H9 (cell line): ENCODE measurements around the gene ATP6V1C2. TPM values are rescaled to one million over a fixed set of nuclear protein-coding genes. Genes with fewer than 3 reads are reported as not detected.

Source experiments
- DNase-seq: peaks from one replicate; pipeline ENCODE4 v3.0.0-alpha.2; 2017
- H2AFZ ChIP-seq: one replicate; pipeline ENCODE4 v1.6.1; 2013; ENCODE audit warnings: mild to moderate bottlenecking, low read length, control low read depth, moderate library complexity
- H2AK5ac ChIP-seq: 2 replicates; pipeline ENCODE4 v1.6.1; 2013; ENCODE audit warnings: low read length, control low read depth, mixed read lengths; ENCODE audit not compliant: insufficient read length
- H2BK120ac ChIP-seq: one replicate; pipeline ENCODE4 v1.6.1; 2013; ENCODE audit warnings: low read depth, mild to moderate bottlenecking, low read length, control low read depth, inconsistent platforms; ENCODE audit not compliant: poor library complexity, severe bottlenecking
- H2BK12ac ChIP-seq: 2 replicates; pipeline ENCODE4 v1.6.1; 2013; ENCODE audit warnings: low read length, control low read depth, mixed read lengths, low read depth; ENCODE audit not compliant: insufficient read length
- H2BK15ac ChIP-seq: 2 replicates; pipeline ENCODE4 v1.6.1; 2013; ENCODE audit warnings: low read depth, low read length, control low read depth
- H2BK20ac ChIP-seq: one replicate; pipeline ENCODE4 v1.6.1; 2013; ENCODE audit warnings: low read depth, mild to moderate bottlenecking, low read length, control low read depth, inconsistent platforms; ENCODE audit not compliant: poor library complexity, severe bottlenecking
- H2BK5ac ChIP-seq: 2 replicates; pipeline ENCODE4 v1.6.1; 2013; ENCODE audit warnings: low read length, control low read depth, mixed read lengths; ENCODE audit not compliant: insufficient read length
- H3K14ac ChIP-seq: 2 replicates; pipeline ENCODE4 v1.6.1; 2013; ENCODE audit warnings: low read length, control low read depth; ENCODE audit not compliant: insufficient read depth
- H3K18ac ChIP-seq: 2 replicates; pipeline ENCODE4 v1.6.1; 2013; ENCODE audit warnings: low read depth, mild to moderate bottlenecking, mixed read lengths, low read length, control low read depth; ENCODE audit not compliant: insufficient read length
- H3K23ac ChIP-seq: 2 replicates; pipeline ENCODE4 v1.6.1; 2013; ENCODE audit warnings: low read length, control low read depth, mixed read lengths, low read depth; ENCODE audit not compliant: insufficient read length
- H3K23me2 ChIP-seq: 2 replicates; pipeline ENCODE4 v1.6.1; 2013; ENCODE audit warnings: low read depth, mild to moderate bottlenecking, mixed read lengths, low read length, control low read depth; ENCODE audit not compliant: insufficient read length, poor library complexity, severe bottlenecking
- H3K27ac ChIP-seq: 2 replicates; pipeline ENCODE4 v1.5.1; 2013; ENCODE audit warnings: low read length, control low read depth, mixed read lengths, low read depth; ENCODE audit not compliant: insufficient read length
- H3K27me3 ChIP-seq: 2 replicates; pipeline ENCODE4 v1.6.1; 2013; ENCODE audit warnings: low read length, control low read depth, inconsistent platforms; ENCODE audit not compliant: insufficient read depth
- H3K4ac ChIP-seq: 2 replicates; pipeline ENCODE4 v1.6.1; 2013; ENCODE audit warnings: low read depth, mild to moderate bottlenecking, control low read depth, inconsistent platforms, low read length, moderate library complexity
- H3K4me1 ChIP-seq: 2 replicates; pipeline ENCODE4 v1.6.1; 2013; ENCODE audit warnings: low read length, control low read depth, inconsistent platforms; ENCODE audit not compliant: insufficient read depth
- H3K4me2 ChIP-seq: 2 replicates; pipeline ENCODE4 v1.6.1; 2013; ENCODE audit warnings: low read length, control low read depth, mixed read lengths; ENCODE audit not compliant: insufficient read length, insufficient read depth
- H3K56ac ChIP-seq: 2 replicates; pipeline ENCODE4 v1.6.1; 2013; ENCODE audit warnings: low read depth, mild to moderate bottlenecking, mixed read lengths, low read length, control low read depth; ENCODE audit not compliant: insufficient read length
- H3K79me1 ChIP-seq: 2 replicates; pipeline ENCODE4 v1.6.1; 2013; ENCODE audit warnings: low read depth, mild to moderate bottlenecking, moderate library complexity, low read length, control low read depth, inconsistent platforms; ENCODE audit not compliant: insufficient read depth, poor library complexity, severe bottlenecking
- H3K79me2 ChIP-seq: 2 replicates; pipeline ENCODE4 v1.6.1; 2013; ENCODE audit warnings: low read length, control low read depth, inconsistent platforms; ENCODE audit not compliant: insufficient read depth
- H3K9ac ChIP-seq: 2 replicates; pipeline ENCODE4 v1.6.1; 2013; ENCODE audit warnings: low read length, control low read depth, mixed read lengths; ENCODE audit not compliant: insufficient read length; ENCODE audit errors: extremely low read depth
- H3K9me3 ChIP-seq: one replicate; pipeline ENCODE4 v1.6.1; 2013; ENCODE audit warnings: low read depth, low read length, inconsistent platforms; ENCODE audit not compliant: control insufficient read depth
- H3T11ph ChIP-seq: one replicate; pipeline ENCODE4 v1.6.1; 2013; ENCODE audit warnings: mild to moderate bottlenecking, low read length, control low read depth, inconsistent platforms
- H4K20me1 ChIP-seq: one replicate; pipeline ENCODE4 v1.6.1; 2013; ENCODE audit not compliant: control insufficient read depth, insufficient read length, insufficient read depth
- H4K5ac ChIP-seq: 2 replicates; pipeline ENCODE4 v1.6.1; 2013; ENCODE audit warnings: low read depth, mild to moderate bottlenecking, mixed read lengths, low read length, control low read depth; ENCODE audit not compliant: insufficient read length
- H4K8ac ChIP-seq: replicated peaks from 2 replicates; pipeline ENCODE4 v1.6.1; 2013; ENCODE audit warnings: low read length, control low read depth, mixed read lengths, low read depth; ENCODE audit not compliant: insufficient read length
- H4K91ac ChIP-seq: 2 replicates; pipeline ENCODE4 v1.6.1; 2013; ENCODE audit warnings: low read depth, mild to moderate bottlenecking, moderate library complexity, mixed read lengths, low read length, control low read depth; ENCODE audit not compliant: insufficient read length
- H3K27ac Mint-ChIP-seq, 3 experiments: 2 replicates in 2 of 3; 3 replicates in 1 of 3; pipeline ENCODE4 v1.8.0; 2020 to 2021; ENCODE audit warnings: mixed read lengths in 3 of 3, mild to moderate bottlenecking in 1 of 3, moderate library complexity in 1 of 3
- H3K27me3 Mint-ChIP-seq: 2 replicates; pipeline ENCODE4 v1.8.0; 2021; ENCODE audit warnings: low read depth, mild to moderate bottlenecking, moderate library complexity, mixed read lengths
- H3K36me3 Mint-ChIP-seq, 3 experiments: 2 replicates in 2 of 3; 3 replicates in 1 of 3; pipeline ENCODE4 v1.8.0; 2020 to 2021; ENCODE audit warnings: low read depth in 3 of 3, mixed read lengths in 3 of 3; ENCODE audit not compliant: insufficient read depth in 1 of 3
- H3K4me1 Mint-ChIP-seq, 2 experiments: 2 replicates each; pipeline ENCODE4 v1.8.0; 2020; ENCODE audit warnings: mixed read lengths in 2 of 2
- H3K4me3 Mint-ChIP-seq, 2 experiments: 2 replicates in 1 of 2; 3 replicates in 1 of 2; pipeline ENCODE4 v1.8.0; 2020 to 2021; ENCODE audit warnings: mild to moderate bottlenecking in 2 of 2, mixed read lengths in 2 of 2, moderate library complexity in 1 of 2
- H3K9me3 Mint-ChIP-seq, 2 experiments: 2 replicates in 1 of 2; 3 replicates in 1 of 2; pipeline ENCODE4 v1.8.0; 2020; ENCODE audit warnings: mild to moderate bottlenecking in 2 of 2, mixed read lengths in 2 of 2, moderate library complexity in 1 of 2
- CTCF ChIP-seq: fragments of 200-600 bp; sonication (generic); conservative IDR thresholded peaks from 3 replicates; pipeline ENCODE4 v1.8.0; 2021; ENCODE audit warnings: antibody characterized with exemption, mild to moderate bottlenecking
- WGBS: extraction: QIAGEN DNeasy Blood & Tissue Kit; methylation state at CpG from one replicate; pipeline ENCODE4 v1.1.7; 2013; ENCODE audit warnings: missing lambda C conversion rate, low lambda C conversion rate, mixed read lengths; ENCODE audit not compliant: insufficient read length; ENCODE audit errors: extremely low coverage; 5-methylcytosine and 5-hydroxymethylcytosine counted together
- total RNA-seq: library from RNA; stranded (reverse); gene quantifications from 2 replicates; pipeline ENCODE4 v1.2.1, GENCODE V29; 2021

Gene ATP6V1C2
- total RNA-seq, 1 experiment from 2014 or later, result 1.2 TPM

- Histone ChIP-seq H3K14ac (no peak overlapping the region), H3K27ac (no peak overlapping the region), H2BK15ac (no peak overlapping the region), H3K4me1 (no peaks in the 10 kb centered on the region), H2AFZ (no peak overlapping the region), H3K23ac (no peak overlapping the region), H4K8ac (no peak overlapping the region), H3T11ph (no peak overlapping the region), H3K9ac (no peak overlapping the region), H3K4me2 (no peak overlapping the region), H4K20me1 (no peaks in the 10 kb centered on the region), H3K79me2 (no peaks in the 10 kb centered on the region), H2BK5ac (no peak overlapping the region), H4K91ac (no peak overlapping the region), H2BK120ac (no peak overlapping the region), H3K4ac (no peak overlapping the region), H3K79me1 (no peaks in the 10 kb centered on the region), H2BK20ac (no peak overlapping the region), H3K23me2 (no peaks in the 10 kb centered on the region), H3K27me3 (no peaks in the 10 kb centered on the region), H3K9me3 (no peaks in the 10 kb centered on the region), H3K56ac (no peak overlapping the region), H2AK5ac (no peak overlapping the region), H4K5ac (no peak overlapping the region), H2BK12ac (no peak overlapping the region), H3K18ac (no peak overlapping the region)
- no peak overlapping the region for H3K4me3 Mint-ChIP-seq
- no peaks in the 10 kb centered on the region for H3K9me3 Mint-ChIP-seq
- TF ChIP-seq CTCF, result no peak
- peaks cover 0 to 2% of the 10 kb centered on the region in 2 experiments; a peak in 1 of 4 replicates for H3K4me1 Mint-ChIP-seq
- H3K27ac Mint-ChIP-seq, result no peak overlapping the region
- no peak for DNase-seq
- H3K27me3 Mint-ChIP-seq, result no peaks in the 10 kb centered on the region; the same call in 1 of the 2 replicates
- no CpG with 5 or more reads among the region's 7 CpGs for WGBS
- no peaks in the 10 kb centered on the region for H3K36me3 Mint-ChIP-seq
These were observed 34.2 kb downstream of the ATP6V1C2 start for GRCh38 chr2:10755621-10756020.
